GM12872 (cell line): ENCODE data around the gene TGFB2.

Source experiments
- CTCF ChIP-seq: IDR thresholded peaks from 3 replicates; pipeline ENCODE4 v1.5.1; 2011; ENCODE audit warnings: low read depth, mild to moderate bottlenecking, low read length, moderate library complexity; ENCODE audit not compliant: insufficient read depth

Gene TGFB2

GRCh38 chr1:218365226-218365999, 20.3 kb downstream of the TGFB2 start:
- no peak for TF ChIP-seq CTCF

GRCh38 chr1:218366322-218367052, 21.4 kb downstream of the TGFB2 start:
- no peak for TF ChIP-seq CTCF

GRCh38 chr1:218367118-218367517, 22.0 kb downstream of the TGFB2 start:
- no peak for TF ChIP-seq CTCF

GRCh38 chr1:218368686-218369085, 23.6 kb downstream of the TGFB2 start:
- no peak for TF ChIP-seq CTCF

GRCh38 chr1:218369688-218370511, 24.8 kb downstream of the TGFB2 start:
- TF ChIP-seq CTCF = no peak

- no peak for TF ChIP-seq CTCF
These were observed 27.0 kb downstream of the TGFB2 start for GRCh38 chr1:218371927-218372672.
